NCI-H526 treated with DMSO at 0.1 percent for 48 hours (cell line): Measurements from ENCODE around the gene DPM2.

ENCODE experiments used
- DNase-seq: peaks from one replicate; lab custom pipeline; 2025; lab: John Stamatoyannopoulos, UW

The DPM2 gene

DNA sequence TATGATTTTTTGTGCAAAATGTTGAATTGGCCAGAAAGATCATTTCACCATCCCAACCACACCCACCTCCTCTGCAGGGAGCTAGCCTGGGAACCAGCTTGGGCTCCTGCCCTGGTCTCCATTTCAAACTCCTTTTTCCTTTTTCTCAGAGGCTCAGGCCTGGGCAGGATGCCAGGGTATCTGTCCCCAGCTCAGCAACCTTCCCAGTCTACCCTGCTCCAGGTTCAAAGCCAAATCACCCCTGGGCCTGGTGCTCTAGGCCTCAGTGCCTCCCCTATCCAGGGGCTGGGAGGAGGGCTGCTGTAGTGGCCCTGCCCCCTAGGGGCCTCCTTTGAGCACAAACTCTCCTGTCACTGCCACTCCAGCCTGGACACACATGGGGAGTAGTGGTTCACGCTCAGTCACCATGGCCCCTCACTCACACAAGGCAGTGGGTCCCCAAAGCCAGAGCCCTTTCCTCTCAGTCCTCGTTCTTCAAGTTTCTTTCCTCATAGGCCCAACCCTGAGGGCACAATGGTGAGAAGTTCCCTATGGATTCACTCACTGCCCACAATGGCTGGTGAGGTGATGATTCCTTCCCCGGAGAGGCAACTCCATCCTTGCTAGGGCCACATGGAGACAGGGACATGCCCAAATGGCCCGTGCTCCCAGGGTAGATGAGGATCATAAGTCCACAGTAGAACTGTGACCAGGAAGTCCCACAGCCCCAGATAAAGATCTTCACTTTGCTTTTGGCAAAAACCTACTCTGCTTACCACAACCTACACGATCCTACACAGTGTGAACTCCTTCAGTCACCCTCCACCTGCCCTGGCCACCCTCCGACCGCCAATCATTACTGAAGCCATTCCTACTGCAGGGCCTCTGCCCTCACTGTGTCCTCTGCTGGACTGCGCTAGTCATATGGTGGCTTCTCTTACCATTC, 19.2 kb downstream of the DPM2 start:
- DNase-seq, result no peak

DNA sequence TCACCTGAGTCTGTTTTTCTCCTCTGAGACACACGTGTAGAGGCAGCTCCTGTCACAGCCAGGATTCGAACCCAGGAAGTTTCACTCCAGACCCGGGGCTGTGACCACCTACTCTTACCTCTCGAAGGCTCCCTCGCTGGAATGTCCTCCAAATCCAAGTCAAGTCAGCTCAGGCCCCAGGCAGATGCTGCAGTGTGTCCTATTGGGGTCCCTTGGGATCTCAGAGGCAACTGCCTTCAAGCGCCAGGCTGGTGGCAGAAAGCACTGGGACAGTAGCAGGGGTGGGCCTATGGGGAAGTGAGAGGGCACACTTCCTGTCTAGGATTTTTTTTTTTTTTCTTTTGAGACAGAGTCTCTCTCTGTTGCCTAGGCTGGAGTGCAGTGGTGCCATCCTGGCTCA, 20.1 kb downstream of the DPM2 start:
- no peak for DNase-seq

DNA sequence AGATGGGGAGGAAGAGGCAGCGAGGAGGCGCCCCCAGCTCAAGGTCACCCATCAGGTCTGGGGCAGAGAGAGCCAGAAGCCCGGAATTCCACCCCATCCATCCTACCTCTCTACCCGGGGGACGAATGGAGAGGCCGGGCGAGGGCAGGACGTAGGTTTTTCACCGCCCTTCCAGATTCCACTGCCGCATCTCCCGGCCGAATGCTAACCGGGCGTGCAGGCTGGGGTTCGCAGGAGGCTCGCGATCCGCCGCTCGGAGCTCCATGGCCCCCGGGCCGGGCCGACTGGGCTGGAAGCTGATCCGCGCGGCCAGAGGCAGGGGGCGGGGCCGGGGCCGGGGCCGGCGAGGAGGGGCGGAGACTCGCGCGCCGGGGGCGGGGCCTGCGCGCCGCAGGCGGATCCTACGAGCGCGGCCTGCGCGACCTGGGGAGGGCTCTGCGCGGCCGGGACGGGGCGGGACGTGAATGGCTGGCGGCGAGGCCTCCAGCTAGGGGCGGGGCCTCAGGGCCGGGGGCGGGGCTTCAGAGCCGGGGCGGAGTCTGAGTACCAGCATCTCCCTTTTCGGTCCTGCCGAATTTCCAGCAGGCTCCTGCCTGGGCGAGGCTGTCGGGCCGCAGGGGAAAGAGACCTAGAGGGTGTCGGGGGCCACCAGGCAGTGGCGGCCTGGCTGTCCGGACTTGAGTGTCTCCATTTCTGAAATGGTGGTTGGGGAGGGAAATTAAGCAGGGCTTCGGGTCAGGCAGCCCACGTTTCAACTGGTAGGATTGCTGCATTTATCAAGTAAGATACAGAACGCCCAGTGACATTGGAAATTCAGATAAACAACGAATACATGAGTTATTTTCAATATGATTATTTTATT, 20.7 kb downstream of the DPM2 start, which contains the start of gene ST6GALNAC4:
Gene ST6GALNAC4, minus strand, starts transcription at position 322 of the 862 bp plus-strand sequence. CDS start 622 bp downstream, outside the sequence.
- peak; percentile 44 for DNase-seq

DNA sequence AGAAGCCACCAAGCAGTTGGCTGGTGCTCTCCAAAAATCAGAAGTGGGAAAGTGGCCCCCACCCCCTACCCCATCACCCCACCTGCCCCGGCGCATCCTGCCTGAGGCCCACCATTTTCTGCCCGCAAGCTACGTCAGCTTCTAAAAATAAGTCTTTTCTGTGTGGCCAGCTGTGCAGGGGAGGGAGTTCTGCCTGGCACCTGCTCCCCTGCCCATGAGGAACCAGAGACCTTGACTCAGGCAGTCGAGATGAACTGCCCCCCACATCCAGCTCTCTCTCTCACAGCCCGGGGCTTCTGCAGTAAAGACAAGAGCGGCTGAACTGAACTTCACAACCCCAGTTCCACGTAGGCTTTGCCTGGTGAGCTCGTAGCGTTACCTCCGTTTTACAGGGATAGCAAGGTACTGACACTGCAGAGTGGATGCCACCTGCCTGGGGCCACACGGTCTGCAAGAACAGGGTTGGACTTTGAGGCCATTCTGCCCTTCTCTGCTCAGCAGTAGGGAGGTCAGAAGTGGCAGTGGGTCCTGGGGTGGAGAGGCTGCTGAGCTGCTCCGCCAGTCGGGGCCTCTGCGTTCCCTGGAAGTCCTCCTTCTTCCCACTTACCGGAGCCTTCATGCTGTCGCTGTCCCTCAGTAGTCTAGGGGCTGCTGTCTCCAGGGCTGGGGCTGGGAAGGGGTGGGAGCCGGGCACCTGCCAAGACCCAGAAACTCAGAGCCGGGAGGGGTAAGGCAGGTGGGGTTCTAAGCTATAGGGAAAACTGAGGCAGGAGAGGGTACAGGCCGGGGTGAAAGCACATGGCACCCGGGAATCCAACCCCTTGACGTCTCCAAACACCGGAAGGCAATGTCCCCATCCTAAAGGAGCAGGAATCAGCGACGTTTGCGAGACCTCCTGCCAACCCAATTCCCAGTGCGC, 21.6 kb downstream of the DPM2 start:
- no peak for DNase-seq

DNA sequence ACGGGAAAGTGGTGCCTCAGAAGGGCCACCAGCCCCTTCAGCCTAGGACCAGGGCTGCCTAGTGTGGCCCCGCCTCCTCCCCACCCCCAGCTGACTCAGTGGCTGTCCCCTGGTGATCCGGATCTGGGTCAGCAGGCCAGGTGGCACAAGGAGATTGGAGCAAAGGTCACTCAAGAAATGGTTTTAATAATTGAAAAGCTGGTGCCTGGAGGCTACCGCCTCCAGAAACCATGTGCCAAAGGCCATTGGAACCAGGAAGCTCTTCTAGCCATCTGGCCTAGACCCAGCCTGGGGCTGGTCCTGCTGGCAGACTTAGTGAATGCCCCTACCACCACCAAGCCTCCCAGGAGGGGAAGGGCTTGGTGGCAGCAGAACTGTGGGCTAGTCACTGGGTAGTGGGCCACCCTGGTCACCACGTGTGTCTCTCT, 22.3 kb downstream of the DPM2 start:
- no peak for DNase-seq

DNA sequence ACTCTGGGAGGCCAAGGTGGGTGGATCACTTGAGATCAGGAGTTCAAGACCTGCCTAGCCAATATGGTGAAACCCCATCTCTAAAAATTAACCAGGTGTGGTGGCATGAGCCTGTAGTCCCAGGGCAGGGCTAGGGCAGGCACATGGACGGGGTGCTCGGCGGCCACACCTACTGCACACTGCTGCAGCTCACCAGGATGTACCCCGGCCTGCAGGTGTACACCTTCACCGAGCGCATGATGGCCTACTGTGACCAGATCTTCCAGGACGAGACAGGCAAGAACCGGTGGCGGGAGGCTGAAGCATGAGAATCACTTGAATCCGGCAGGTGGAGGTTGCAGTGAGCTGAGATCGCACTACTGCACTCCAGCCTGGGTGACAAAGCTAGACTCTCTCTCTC, 24.0 kb downstream of the DPM2 start:
- no peak for DNase-seq

DNA sequence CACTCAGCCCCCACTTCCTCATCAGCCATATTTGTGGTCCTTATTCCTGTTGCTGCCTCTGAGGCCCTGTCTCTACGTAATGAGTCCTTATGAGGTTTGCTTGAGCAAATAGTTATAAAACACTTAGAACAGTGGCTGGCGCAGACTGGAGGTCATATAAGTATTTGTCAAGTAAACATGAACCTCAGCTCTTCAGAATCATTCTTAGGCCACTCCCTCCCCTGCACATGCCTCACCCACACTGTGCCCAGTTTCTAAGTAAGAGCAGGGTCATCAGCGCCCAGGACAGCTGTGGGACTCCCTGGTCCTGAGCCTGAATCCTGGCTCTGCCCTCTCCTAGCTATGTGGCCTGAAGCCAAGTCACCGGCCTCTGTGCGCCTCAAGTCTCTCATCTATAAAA, 24.8 kb downstream of the DPM2 start:
- no peak for DNase-seq

DNA sequence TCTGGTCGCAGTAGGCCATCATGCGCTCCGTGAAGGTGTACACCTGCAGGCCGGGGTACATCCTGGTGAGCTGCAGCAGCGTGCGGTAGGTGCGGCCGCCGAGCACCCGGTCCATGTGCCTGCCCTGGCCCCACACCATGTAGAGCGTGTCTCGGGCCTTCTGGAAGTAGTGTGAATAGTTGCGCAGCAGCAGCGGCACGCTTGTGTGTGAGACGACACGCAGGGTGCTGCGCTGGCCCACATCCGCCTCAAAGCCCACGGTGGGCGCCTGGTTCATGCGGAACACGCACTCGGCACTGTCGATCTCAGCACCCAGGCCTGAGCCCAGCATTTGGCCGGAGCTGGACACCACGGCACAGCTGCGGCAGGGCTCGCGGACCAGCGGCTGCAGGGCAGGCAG, 25.4 kb downstream of the DPM2 start:
- DNase-seq, result no peak

DNA sequence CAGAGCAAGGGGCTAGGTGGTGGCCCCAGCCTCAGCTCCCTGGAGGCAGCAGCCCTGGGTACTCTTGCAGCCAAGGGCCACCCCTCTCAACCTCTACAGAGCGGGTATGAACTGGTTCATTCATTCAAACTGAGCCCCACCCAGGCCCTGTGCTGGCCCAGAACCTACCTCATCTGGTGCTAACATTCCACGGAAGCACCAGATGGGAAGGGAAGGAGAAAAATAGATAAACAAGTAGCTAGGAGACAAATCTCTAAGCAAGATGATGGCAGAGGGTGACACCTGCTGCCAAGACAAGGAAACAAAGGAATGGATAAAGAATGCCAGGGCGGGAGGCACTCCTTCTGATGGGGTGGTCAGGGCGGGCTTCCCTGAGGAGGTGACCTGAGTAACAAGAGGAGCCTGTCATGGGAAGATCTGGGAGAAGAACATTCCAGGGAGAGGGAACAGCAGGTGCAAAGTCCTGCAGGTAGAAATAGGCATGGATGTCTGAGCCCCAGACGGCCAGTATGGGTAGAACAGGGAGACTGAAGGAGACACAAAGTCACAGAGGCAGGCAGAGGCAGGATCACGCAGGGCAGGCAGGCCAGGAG, 26.9 kb downstream of the DPM2 start:
- no peak for DNase-seq

DNA sequence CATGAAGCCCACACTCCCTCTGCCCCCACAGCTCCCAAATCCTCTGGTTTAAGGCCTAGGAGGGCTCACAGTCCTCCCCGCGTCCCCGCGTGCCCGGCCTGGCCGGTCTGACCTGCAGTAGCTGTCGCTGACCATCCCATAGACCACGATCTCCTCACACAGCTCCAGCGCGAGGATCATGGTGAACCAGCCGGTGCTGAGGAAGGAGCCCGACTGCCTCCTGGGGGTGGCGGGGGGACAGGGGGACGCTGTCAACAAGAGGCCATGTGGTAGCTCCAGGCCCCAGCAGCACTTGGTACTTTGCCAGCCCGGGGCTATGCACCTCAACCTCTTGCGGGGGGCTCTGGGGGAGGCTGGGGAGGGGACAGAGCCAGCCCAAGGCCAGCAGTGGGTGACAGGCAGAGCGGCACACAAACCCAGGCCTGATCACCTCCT, 27.8 kb downstream of the DPM2 start:
- DNase-seq, result no peak

DNA sequence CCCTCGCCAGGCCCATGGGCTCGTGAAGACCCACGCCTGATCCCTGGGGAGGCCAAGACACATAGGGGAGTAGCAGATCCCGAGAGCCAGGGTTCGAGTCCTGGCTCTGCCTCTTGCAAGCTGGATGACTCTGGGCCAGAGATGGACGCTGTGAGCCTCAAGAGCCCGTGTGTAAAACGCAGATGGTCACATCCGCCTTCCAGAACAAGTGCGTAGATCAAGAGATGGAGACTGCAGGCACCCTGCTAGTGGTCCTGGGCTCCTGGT, 29.1 kb downstream of the DPM2 start:
- no peak for DNase-seq

DNA sequence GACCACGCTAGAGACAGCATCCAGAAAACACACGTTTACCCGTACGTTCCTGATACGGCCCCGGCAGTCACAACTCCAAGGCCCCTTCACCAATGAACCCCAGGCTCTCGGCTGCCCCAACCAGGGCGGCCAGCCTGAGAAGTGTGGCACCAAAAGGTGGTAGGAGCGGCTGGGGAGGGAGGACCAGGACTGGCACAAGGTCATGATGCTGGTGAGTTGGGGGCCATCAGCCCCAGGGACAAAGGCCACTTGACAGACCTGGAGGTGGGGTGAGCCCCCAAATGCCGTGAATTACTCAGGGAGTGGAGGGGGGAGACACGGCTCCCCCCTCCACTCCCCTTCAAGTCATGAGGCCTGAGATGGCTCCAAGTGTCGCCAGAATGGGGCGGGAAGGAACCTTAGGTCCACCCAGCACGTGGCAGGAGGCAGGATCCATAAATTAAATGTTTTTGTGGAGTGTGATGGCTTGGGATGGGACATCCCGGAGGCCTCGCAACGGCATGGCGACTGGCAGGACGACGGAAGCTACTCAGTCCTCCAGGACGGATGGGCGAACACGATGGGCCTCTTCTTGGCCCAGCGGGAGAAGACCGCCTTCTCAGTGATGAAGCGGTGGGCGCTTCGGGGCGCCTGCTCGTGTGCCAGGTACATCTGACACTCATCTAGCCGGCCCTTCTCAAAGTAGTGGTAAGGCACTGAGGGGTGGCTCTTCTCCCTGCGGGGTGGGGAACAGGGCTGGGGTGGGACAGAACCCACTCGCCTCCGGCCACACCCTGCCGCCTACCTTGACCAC, 29.6 kb downstream of the DPM2 start:
- no peak for DNase-seq

DNA sequence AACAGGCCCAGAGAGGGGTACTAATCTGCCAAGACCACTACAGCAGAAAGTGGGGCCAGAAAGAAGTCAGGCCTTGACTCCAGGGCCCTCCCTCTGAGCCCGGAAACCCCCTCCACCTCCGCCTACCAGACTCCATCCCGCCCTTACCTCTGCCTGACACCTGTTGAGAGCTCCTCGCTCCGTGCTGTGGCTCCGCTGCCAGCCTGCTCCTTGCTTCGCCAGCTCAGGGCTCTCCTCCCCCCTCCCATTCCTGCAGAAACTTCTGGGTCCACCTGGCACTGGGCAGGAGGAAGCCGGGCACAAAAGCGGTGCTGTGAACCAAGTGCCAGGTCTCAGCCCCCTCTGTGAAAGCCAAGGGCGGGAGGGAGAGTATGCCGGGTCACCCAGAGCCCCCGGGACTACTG, 31.9 kb downstream of the DPM2 start:
- no peak for DNase-seq

DNA sequence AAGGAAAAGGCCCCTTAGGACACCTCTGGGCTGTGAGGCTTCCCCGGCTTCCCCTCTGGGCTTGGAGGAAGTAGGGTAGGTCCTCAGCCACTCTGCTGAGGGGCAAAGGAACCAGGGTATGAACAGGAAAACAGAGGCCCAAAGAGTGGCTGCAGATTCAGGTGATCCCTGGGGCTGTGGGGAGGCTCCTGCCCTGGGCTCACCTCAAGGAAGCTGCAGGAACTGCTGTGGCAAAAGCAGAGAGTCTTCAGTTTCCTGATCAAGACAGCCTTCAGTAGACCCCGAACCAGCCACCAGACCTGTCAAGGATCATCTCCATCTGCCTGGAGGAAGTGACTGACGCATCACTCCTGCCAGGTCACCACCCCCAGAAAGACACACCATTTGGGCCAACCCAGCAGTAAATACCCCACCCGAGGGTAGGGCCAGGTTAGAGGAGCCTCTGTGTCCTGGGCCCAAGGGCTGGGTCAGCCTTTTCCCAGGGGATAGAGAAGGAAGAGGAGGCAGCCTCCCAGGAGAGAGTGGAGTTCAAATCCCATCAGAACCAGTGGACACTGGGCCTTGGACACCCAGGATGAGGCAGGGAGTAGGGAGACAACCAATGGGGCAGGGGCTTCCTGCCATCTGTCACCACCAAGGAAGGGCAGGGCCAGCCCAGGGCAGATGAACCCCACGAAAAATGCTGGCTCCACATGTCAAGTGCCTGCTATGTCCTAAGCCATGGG, 32.5 kb downstream of the DPM2 start:
- DNase-seq, result no peak

DNA sequence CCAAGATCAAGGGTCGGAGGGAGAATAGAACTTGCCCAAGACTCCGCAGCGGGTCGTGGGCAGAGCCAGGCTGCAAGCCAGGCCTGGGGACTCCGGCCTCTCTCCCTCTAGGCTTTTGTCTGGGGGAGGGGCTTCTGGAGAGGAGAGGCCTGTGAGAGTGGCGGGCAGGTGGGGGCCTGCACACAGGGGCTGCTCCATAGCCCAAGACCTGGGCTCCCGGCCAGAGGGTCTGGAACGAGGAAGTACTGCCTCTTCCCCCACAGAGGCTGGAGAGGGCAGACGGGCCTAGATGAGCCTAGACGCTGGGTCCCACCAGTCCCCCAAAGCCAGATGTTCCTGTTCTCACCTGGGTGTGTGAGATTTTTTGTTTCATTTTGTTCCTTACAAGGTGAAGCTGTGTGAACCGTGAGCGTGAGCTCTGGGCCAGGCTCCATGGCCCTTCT, 33.1 kb downstream of the DPM2 start:
- no peak for DNase-seq

DNA sequence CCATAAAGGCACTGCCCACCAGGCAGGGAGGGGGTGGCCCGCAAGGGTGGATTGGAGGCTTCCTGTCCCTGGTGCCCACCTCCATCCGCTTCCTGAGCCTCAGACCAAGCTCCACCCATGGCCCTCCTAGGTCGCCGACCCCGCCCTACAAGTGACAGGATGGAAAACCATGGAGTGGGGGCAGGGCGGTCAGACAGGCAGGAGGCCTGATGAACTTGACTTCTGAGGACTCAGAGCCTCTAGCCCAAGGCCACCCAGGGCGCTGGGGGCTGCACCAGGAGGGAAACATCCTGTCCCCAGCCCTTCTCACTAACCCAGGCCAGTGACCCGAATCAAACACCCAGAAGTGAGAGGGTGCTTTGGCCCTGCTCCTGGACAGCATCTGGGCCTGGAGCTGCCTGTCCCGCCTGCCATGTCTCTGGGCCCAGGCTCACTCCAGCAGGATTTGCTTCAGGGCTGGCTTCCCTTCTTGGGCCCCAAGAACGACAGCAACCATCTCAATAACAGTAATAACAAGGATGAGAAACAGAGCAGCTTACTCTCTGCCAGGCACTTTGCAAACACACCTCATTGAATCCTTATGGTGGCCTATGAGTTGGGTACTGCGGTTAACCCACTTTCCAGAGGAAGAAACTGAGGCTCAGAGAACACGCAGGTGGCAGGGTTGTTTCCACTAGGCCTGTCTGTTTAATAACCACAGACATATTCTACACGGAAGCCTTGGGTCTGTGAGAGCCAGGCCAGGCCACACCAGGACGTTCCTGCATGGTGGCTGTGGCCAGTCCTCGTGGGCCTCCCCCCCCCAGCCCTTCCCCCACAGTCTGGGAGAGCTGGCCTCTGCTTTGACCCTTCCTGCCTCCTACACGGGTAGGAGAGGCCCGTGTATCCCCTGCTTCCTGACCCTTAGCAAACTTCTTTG, 33.8 kb downstream of the DPM2 start:
- no peak for DNase-seq

DNA sequence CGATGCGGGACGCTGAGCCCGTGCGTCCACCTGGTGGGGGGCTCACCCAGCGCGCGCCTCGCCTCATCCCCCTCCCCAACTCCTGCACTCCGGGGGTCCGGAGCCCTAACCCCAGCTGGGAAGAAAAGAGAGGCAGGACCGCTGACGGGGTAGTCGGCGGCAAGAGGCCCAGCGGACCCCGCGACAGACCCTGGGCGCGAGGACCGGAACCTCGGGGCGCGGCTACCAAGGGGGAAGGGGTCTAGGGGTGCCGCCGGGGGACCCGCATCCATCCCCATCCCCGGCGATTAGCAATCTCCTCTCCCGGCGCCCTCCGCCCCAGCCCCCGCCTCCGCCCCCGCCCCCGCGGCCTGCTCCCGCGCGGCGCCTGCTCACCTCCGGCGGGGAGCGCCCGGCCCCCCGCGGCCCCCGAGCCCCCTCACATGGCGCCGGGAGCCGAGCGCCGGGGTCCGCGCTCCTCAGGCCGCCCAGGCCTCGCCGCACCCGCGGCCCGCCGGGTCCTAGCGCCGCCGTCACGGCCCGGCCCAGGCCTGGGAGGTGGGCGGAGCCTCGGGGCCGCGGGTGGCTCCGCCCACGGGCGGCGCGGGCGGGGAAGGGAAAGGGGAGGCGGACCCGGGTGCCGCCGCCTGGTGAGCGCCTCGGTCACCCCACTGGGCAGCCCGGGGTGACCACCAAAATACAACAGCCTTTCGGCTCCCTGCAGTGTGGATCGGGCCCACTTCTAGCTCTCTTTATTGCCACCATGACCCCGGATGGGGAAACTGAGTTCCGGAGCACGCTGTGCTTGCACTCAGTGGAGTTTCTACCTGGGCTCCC, 38.3 kb downstream of the DPM2 start, which contains the start of gene ST6GALNAC6:
Gene ST6GALNAC6, minus strand, starts transcription at position 476 of the 816 bp plus-strand sequence. CDS start 1,622 bp downstream, outside the sequence.
- no peak for DNase-seq
